Osteoblast (primary cell): Measurements from ENCODE around the gene TMEM190. TPM values are rescaled to one million over a fixed set of nuclear protein-coding genes. Genes with fewer than 3 reads are reported as not detected.
A peak's percentile ranks its signal among the peaks of the same experiment; 100 is the strongest.

ENCODE experiments used
- DNase-seq: peaks from one replicate; pipeline ENCODE4 v3.0.0; 2011; ENCODE audit warnings: low spot score, mixed read lengths; ENCODE audit not compliant: insufficient read length; ENCODE audit errors: missing footprints
- H2AFZ ChIP-seq: 2 replicates; pipeline ENCODE4 v1.6.0; 2011; ENCODE audit warnings: mild to moderate bottlenecking, low read length
- H3K27ac ChIP-seq: 2 replicates; pipeline ENCODE4 v1.5.1; 2011; ENCODE audit warnings: mild to moderate bottlenecking, low read depth, low read length, moderate library complexity
- H3K27me3 ChIP-seq: 2 replicates; pipeline ENCODE4 v1.6.0; 2012; ENCODE audit warnings: mild to moderate bottlenecking, control low read depth, inconsistent platforms, low read length, moderate library complexity; ENCODE audit not compliant: insufficient read depth
- H3K36me3 ChIP-seq: 2 replicates; pipeline ENCODE4 v1.5.1; 2011; ENCODE audit warnings: mild to moderate bottlenecking, low read length, control low read depth, moderate library complexity; ENCODE audit not compliant: insufficient read depth
- H3K4me1 ChIP-seq: 2 replicates; pipeline ENCODE4 v1.5.1; 2011; ENCODE audit warnings: mild to moderate bottlenecking, low read length, control low read depth, moderate library complexity; ENCODE audit not compliant: insufficient read depth
- H3K4me2 ChIP-seq: 2 replicates; pipeline ENCODE4 v1.6.0; 2011; ENCODE audit warnings: mild to moderate bottlenecking, low read length; ENCODE audit not compliant: insufficient read depth
- H3K4me3 ChIP-seq: fragments of 200-600 bp; sonication (generic); 3 replicates; pipeline ENCODE4 v1.5.1; 2012; ENCODE audit warnings: mild to moderate bottlenecking, low read length, inconsistent platforms; ENCODE audit not compliant: insufficient read depth
- H3K79me2 ChIP-seq: 2 replicates; pipeline ENCODE4 v1.6.0; 2012; ENCODE audit warnings: mild to moderate bottlenecking, low read length, control low read depth, inconsistent platforms; ENCODE audit not compliant: insufficient read depth
- H3K9me3 ChIP-seq: 2 replicates; pipeline ENCODE4 v1.5.1; 2011; ENCODE audit warnings: low read depth, low read length, control low read depth
- H4K20me1 ChIP-seq: 2 replicates; pipeline ENCODE4 v1.6.0; 2012; ENCODE audit warnings: mild to moderate bottlenecking, low read length, control low read depth; ENCODE audit not compliant: insufficient read depth
- CTCF ChIP-seq: IDR thresholded peaks from 2 replicates; pipeline ENCODE4 v1.5.1; 2011; ENCODE audit warnings: mild to moderate bottlenecking, low read depth, low read length, moderate library complexity; ENCODE audit errors: extremely low read depth
- total RNA-seq: library from RNA; depleted of rRNA; stranded (reverse); fragments of >200 nt; gene quantifications from 2 replicates; pipeline ENCODE4 v1.2.3, GENCODE V29; 2012

TMEM190 gene
- total RNA-seq, 1 donor = not detected

- Histone ChIP-seq H3K27ac (no peak overlapping the region), H2AFZ (no peak overlapping the region), H3K4me1 (peaks cover 4% of the 10 kb centered on the region), H3K9me3 (no peaks in the 10 kb centered on the region), H3K4me3 (no peak overlapping the region), H3K36me3 (peaks cover 4% of the 10 kb centered on the region), H3K79me2 (no peaks in the 10 kb centered on the region), H4K20me1 (peaks cover 8% of the 10 kb centered on the region), H3K27me3 (no peaks in the 10 kb centered on the region), H3K4me2 (no peak overlapping the region)
- DNase-seq = peak; percentile 87
- TF ChIP-seq CTCF = no peak
Measured at GRCh38 chr19:55345818-55346724, 30.6 kb upstream of the TMEM190 start.

GRCh38 chr19:55346725-55347441 lies 29.7 kb upstream of the TMEM190 start:
- Histone ChIP-seq H3K9me3 (no peaks in the 10 kb centered on the region), H2AFZ (no peak overlapping the region), H3K79me2 (no peaks in the 10 kb centered on the region), H3K4me1 (no peaks in the 10 kb centered on the region), H4K20me1 (peaks cover 2% of the 10 kb centered on the region), H3K27ac (no peak overlapping the region), H3K4me2 (no peak overlapping the region), H3K36me3 (peaks cover 4% of the 10 kb centered on the region), H3K27me3 (peaks cover 4% of the 10 kb centered on the region), H3K4me3 (no peak overlapping the region)
- peak; percentile 84 for DNase-seq
- TF ChIP-seq CTCF = no peak

GRCh38 chr19:55347442-55348009 lies 29.1 kb upstream of the TMEM190 start:
- Histone ChIP-seq H3K4me1 (no peaks in the 10 kb centered on the region), H3K27me3 (peaks cover 11% of the 10 kb centered on the region), H3K27ac (no peak overlapping the region), H3K4me3 (no peak overlapping the region), H3K36me3 (peaks cover 4% of the 10 kb centered on the region), H3K4me2 (no peak overlapping the region), H4K20me1 (no peaks in the 10 kb centered on the region), H3K79me2 (no peaks in the 10 kb centered on the region), H2AFZ (no peak overlapping the region), H3K9me3 (no peaks in the 10 kb centered on the region)
- TF ChIP-seq CTCF = no peak
- peak; percentile 79 for DNase-seq
